ENCODE data around the gene ZNF20. TPM values are rescaled to one million over a fixed set of nuclear protein-coding genes. Genes with fewer than 3 reads are reported as not detected.
A peak's percentile ranks its signal among the peaks of the same experiment; 100 is the strongest.
"Not testable (repeated sequence)": the region's sequence is repeated elsewhere in the genome, so short reads cannot be mapped to it uniquely, and the experiment has no call there.

The ZNF20 gene
- total RNA-seq, 5 donors from 2014 or later (not counting 1 experiment from before 2014, with no cell fraction given) = 2.2 to 8.8 (median 6.0) TPM; not detected in 1

DNA sequence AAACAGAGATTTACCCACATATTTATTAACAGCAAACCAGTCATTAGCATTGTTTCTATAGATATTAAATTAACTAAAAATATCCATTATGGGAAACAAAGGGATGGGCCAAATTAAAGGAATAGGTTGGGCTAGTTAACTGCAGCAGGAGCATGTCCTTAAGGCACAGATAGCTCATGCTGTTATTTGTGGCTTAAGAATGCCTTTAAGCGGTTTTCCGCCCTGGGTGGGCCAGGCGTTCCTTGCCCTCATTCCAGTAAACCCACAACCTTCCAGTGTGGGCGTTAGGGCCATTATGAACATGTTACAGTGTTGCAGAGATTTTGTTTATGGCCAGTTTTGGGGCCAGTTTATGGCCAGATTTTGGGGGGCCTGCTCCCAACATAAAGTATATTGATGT, 36.2 kb downstream of the ZNF20 start:
- H3K9me3 ChIP-seq; H3K36me3 Mint-ChIP-seq; H3K27ac Mint-ChIP-seq; H3K4me1 Mint-ChIP-seq; POLR2A ChIA-PET; H3K36me3 ChIP-seq (ENCODE audit: control insufficient read depth in 2 of 2, extremely low read depth in 1 of 2, insufficient read depth in 1 of 2, low read length in 1 of 2); H3K27ac ChIP-seq (ENCODE audit: low read length); H3K27me3 Mint-ChIP-seq; H3K4me3 ChIP-seq (ENCODE audit: control insufficient read depth in 1 of 2, extremely low read depth in 1 of 2, low read length in 1 of 2); H3K4me3 Mint-ChIP-seq; H3K4me1 ChIP-seq (ENCODE audit: control insufficient read depth in 1 of 2, extremely low read depth in 1 of 2, insufficient read depth in 2 of 2, low read length in 2 of 2); H3K27me3 ChIP-seq (replicated peaks in 1 of 2; ENCODE audit: control insufficient read depth in 2 of 2, extremely low read depth in 1 of 2, insufficient read depth in 2 of 2, low read length in 1 of 2); ATAC-seq (replicated peaks in 1 of 4); DNase-seq: not testable (repeated sequence)
- H3K9me3 Mint-ChIP-seq = peaks cover 0 to 15% (median 5%) of the 10 kb centered on the region in 3 donors
- CTCF ChIA-PET = interaction anchor here in 1 of 2 donors (0.5 kb wide), 1 partner anchor 56 kb away, joined by 3 read pairs; no protein-coding TSS in a partner anchor
- no CpG with 5 or more reads among the region's 4 CpGs for WGBS (ENCODE audit: insufficient coverage)

GRCh38 chr19:12098040-12098439, 42.1 kb downstream of the ZNF20 start:
- no peaks in the 10 kb centered on the region for H3K36me3 ChIP-seq (ENCODE audit: control insufficient read depth in 2 of 2, extremely low read depth in 1 of 2, insufficient read depth in 1 of 2, low read length in 1 of 2)
- DNase-seq (no peak), ATAC-seq (replicated peaks in 1 of 4) (no peak)
- H3K27me3 ChIP-seq (replicated peaks in 1 of 2; ENCODE audit: control insufficient read depth in 2 of 2, extremely low read depth in 1 of 2, insufficient read depth in 2 of 2, low read length in 1 of 2) = peaks cover 0 to 4% of the 10 kb centered on the region in 2 experiments
- H3K27me3 Mint-ChIP-seq = peaks cover 0 to 8% of the 10 kb centered on the region in 2 donors
- peaks cover 0 to 1% of the 10 kb centered on the region in 2 experiments for H3K4me1 ChIP-seq (ENCODE audit: control insufficient read depth in 1 of 2, extremely low read depth in 1 of 2, insufficient read depth in 2 of 2, low read length in 2 of 2)
- no peak overlapping the region for H3K27ac Mint-ChIP-seq
- 79% methylated on average over 5 of the region's 9 CpGs for WGBS (ENCODE audit: insufficient coverage)
- peaks cover 0 to 13% (median 4%) of the 10 kb centered on the region in 3 donors for H3K9me3 Mint-ChIP-seq
- ChIA-PET CTCF (interaction anchor here in 1 of 2 donors (0.6 kb wide), 1 partner anchor 31 kb away, joined by 5 read pairs; no protein-coding TSS in a partner anchor), POLR2A (no interaction called here)
- H3K27ac ChIP-seq (ENCODE audit: low read length) = no peak overlapping the region
- no peaks in the 10 kb centered on the region for H3K36me3 Mint-ChIP-seq
- H3K4me3 Mint-ChIP-seq = no peak overlapping the region
- no peak overlapping the region for H3K4me3 ChIP-seq (ENCODE audit: control insufficient read depth in 1 of 2, extremely low read depth in 1 of 2, low read length in 1 of 2)
- peaks cover 0 to 2% (median 2%) of the 10 kb centered on the region in 3 donors for H3K4me1 Mint-ChIP-seq
- H3K9me3 ChIP-seq = no peaks in the 10 kb centered on the region

DNA sequence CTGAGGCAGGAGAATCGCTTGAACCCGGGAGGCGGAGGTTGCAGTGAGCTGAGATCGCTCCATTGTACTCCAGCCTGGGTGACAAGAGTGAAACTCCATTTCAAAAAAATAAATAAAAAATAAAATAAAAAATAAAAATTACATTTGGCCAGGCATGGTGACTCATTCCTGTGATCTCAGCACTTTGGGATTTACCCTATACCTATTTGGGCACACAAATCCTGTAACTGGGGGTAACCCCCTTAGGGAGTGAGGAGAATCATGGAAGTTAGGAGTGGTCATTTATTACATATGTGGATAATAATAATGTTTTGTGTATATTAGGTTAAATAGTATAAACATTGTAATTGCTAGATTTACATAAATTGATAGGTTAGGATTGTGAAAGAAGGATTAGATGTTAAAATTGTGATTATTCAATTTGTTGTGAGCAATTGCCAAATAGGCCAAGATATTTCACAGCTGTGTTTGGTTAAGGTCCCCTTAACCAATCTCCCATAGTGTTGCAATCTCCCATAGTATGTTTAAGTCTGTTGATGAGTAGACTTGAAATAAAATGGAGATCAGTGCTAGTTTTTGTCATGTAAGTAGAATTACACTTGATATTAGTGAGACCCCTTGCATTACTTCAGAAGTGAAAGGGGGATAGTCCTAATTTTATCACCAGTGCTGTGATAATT, 44.9 kb downstream of the ZNF20 start:
- Histone ChIP-seq H3K4me3 (ENCODE audit: control insufficient read depth in 1 of 2, extremely low read depth in 1 of 2, low read length in 1 of 2) (no peak overlapping the region), H3K27me3 (replicated peaks in 1 of 2; ENCODE audit: control insufficient read depth in 2 of 2, extremely low read depth in 1 of 2, insufficient read depth in 2 of 2, low read length in 1 of 2) (peaks cover 0 to 8% of the 10 kb centered on the region in 2 experiments), H3K27ac (ENCODE audit: low read length) (no peak overlapping the region), H3K4me1 (ENCODE audit: control insufficient read depth in 1 of 2, extremely low read depth in 1 of 2, insufficient read depth in 2 of 2, low read length in 2 of 2) (peaks cover 3 to 12% of the 10 kb centered on the region in 2 experiments), H3K9me3 (no peaks in the 10 kb centered on the region), H3K36me3 (ENCODE audit: control insufficient read depth in 2 of 2, extremely low read depth in 1 of 2, insufficient read depth in 1 of 2, low read length in 1 of 2) (no peaks in the 10 kb centered on the region)
- no peaks in the 10 kb centered on the region for H3K36me3 Mint-ChIP-seq
- H3K4me3 Mint-ChIP-seq = no peak overlapping the region
- POLR2A ChIA-PET = no interaction called here
- peaks cover 2 to 16% (median 5%) of the 10 kb centered on the region in 3 donors for H3K4me1 Mint-ChIP-seq
- H3K9me3 Mint-ChIP-seq = peaks cover 0 to 12% (median 4%) of the 10 kb centered on the region in 3 donors
- peaks cover 1 to 8% of the 10 kb centered on the region in 2 donors for H3K27me3 Mint-ChIP-seq
- no peak overlapping the region for H3K27ac Mint-ChIP-seq
- no peak for DNase-seq
- WGBS (ENCODE audit: insufficient coverage) = no CpG with 5 or more reads among the region's 4 CpGs
- CTCF ChIA-PET = no interaction called here
- ATAC-seq (replicated peaks in 1 of 4) = no peak

- ChIA-PET CTCF (no interaction called here), POLR2A (interaction anchor here in 1 of 2 donors (0.6 kb wide), 1 partner anchor 88 kb away, joined by 3 read pairs; no protein-coding TSS in a partner anchor)
- 50% methylated on average over 3 of the region's 3 CpGs for WGBS (ENCODE audit: insufficient coverage)
- DNase-seq (no peak), ATAC-seq (replicated peaks in 1 of 4) (no peak)
- H3K4me1 Mint-ChIP-seq = peaks cover 2 to 16% (median 5%) of the 10 kb centered on the region in 3 donors
- Histone ChIP-seq H3K27ac (ENCODE audit: low read length) (no peak overlapping the region), H3K4me1 (ENCODE audit: control insufficient read depth in 1 of 2, extremely low read depth in 1 of 2, insufficient read depth in 2 of 2, low read length in 2 of 2) (peaks cover 3 to 12% of the 10 kb centered on the region in 2 experiments), H3K27me3 (replicated peaks in 1 of 2; ENCODE audit: control insufficient read depth in 2 of 2, extremely low read depth in 1 of 2, insufficient read depth in 2 of 2, low read length in 1 of 2) (peaks cover 0 to 8% of the 10 kb centered on the region in 2 experiments), H3K36me3 (ENCODE audit: control insufficient read depth in 2 of 2, extremely low read depth in 1 of 2, insufficient read depth in 1 of 2, low read length in 1 of 2) (no peaks in the 10 kb centered on the region), H3K9me3 (no peaks in the 10 kb centered on the region), H3K4me3 (ENCODE audit: control insufficient read depth in 1 of 2, extremely low read depth in 1 of 2, low read length in 1 of 2) (no peak overlapping the region)
- H3K36me3 Mint-ChIP-seq = no peaks in the 10 kb centered on the region
- peak overlapping the region in 1 of 3 donors; percentile 79 for H3K4me3 Mint-ChIP-seq
- peaks cover 0 to 4% (median 3%) of the 10 kb centered on the region in 3 donors for H3K9me3 Mint-ChIP-seq
- no peak overlapping the region for H3K27ac Mint-ChIP-seq
- H3K27me3 Mint-ChIP-seq = peaks cover 1 to 8% of the 10 kb centered on the region in 2 donors
Measured at GRCh38 chr19:12093777-12094176, 46.4 kb downstream of the ZNF20 start.

GRCh38 chr19:12092956-12093355, 47.2 kb downstream of the ZNF20 start:
- Mint-ChIP-seq H3K4me3 (peak overlapping the region; percentile 69 to 79 (median 74)), H3K27me3 (peaks cover 1 to 5% of the 10 kb centered on the region in 2 donors), H3K36me3 (no peaks in the 10 kb centered on the region), H3K27ac (no peak overlapping the region), H3K4me1 (peaks cover 2 to 16% (median 5%) of the 10 kb centered on the region in 3 donors), H3K9me3 (peaks cover 0 to 1% (median under 1%) of the 10 kb centered on the region in 3 donors)
- Histone ChIP-seq H3K4me3 (ENCODE audit: control insufficient read depth in 1 of 2, extremely low read depth in 1 of 2, low read length in 1 of 2) (peak overlapping the region; percentile 38 to 79), H3K36me3 (ENCODE audit: control insufficient read depth in 2 of 2, extremely low read depth in 1 of 2, insufficient read depth in 1 of 2, low read length in 1 of 2) (no peaks in the 10 kb centered on the region), H3K9me3 (no peaks in the 10 kb centered on the region), H3K27ac (ENCODE audit: low read length) (no peak overlapping the region), H3K27me3 (replicated peaks in 1 of 2; ENCODE audit: control insufficient read depth in 2 of 2, extremely low read depth in 1 of 2, insufficient read depth in 2 of 2, low read length in 1 of 2) (peaks cover 0 to 8% of the 10 kb centered on the region in 2 experiments), H3K4me1 (ENCODE audit: control insufficient read depth in 1 of 2, extremely low read depth in 1 of 2, insufficient read depth in 2 of 2, low read length in 2 of 2) (peaks cover 3 to 12% of the 10 kb centered on the region in 2 experiments)
- ChIA-PET POLR2A (no interaction called here), CTCF (no interaction called here)
- DNase-seq (no peak), ATAC-seq (replicated peaks in 1 of 4) (no peak)
- 40% methylated on average over 8 of the region's 10 CpGs for WGBS (ENCODE audit: insufficient coverage)

DNA sequence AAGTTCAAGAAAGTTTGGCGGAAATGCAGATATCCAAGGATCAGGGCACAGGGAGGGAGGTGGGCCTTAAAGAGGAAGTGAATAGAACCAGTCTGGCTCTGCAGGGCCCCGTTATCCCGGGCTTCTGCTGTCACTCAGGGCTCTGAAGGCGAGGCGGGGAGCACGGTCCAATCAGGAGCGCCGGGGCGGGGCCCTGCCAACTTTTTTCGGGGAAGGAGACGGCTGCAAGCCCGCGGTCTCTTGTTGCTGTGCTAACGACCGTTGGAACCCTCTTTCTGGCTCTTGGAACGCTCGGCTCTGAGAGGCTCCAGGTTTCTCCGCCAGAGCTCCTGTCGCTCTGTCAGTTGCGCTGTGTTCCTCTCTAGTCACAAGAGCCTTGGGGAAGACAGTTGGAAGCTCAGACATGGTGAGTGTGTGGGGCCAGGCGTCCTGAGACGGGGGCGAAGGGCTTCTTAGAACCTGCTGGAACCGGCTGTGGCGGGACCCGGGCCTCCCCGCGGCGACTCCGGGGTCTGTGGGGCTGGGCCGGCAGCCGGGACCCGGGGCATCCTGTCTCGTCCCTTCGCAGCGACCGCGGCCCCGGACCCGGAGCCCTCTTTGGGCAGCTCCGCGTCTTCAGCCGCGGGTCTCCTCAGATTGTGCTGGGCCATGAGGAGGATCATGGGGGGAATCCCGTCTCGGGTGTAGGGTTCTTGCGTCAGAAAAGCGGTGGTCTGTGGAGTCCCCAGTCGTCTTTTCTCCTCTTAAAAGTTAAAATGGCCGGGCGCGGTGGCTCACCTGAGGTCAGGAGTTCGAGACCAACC, 47.9 kb downstream of the ZNF20 start:
- H3K4me1 ChIP-seq (ENCODE audit: control insufficient read depth in 1 of 2, extremely low read depth in 1 of 2, insufficient read depth in 2 of 2, low read length in 2 of 2) = peaks cover 3 to 12% of the 10 kb centered on the region in 2 experiments
- Mint-ChIP-seq H3K36me3 (no peaks in the 10 kb centered on the region), H3K4me1 (peaks cover 2 to 16% (median 5%) of the 10 kb centered on the region in 3 donors), H3K27me3 (peaks cover 1 to 4% of the 10 kb centered on the region in 2 donors), H3K27ac (no peak overlapping the region), H3K9me3 (no peaks in the 10 kb centered on the region), H3K4me3 (peak overlapping the region; percentile 69 to 79 (median 74))
- ATAC-seq (replicated peaks in 1 of 4) = peak; percentile 63 to 76 (median 66)
- H3K27ac ChIP-seq (ENCODE audit: low read length) = no peak overlapping the region
- no peaks in the 10 kb centered on the region for H3K36me3 ChIP-seq (ENCODE audit: control insufficient read depth in 2 of 2, extremely low read depth in 1 of 2, insufficient read depth in 1 of 2, low read length in 1 of 2)
- WGBS (ENCODE audit: insufficient coverage) = under 1% methylated on average over 37 of the region's 53 CpGs
- CTCF ChIA-PET = interaction anchor here in 1 of 2 donors (0.6 to 1.6 kb wide), 3 partner anchors 33 to 107 kb away, joined by 3 to 8 read pairs (median 6); partner anchors contain the start of gene ZNF20
- H3K27me3 ChIP-seq (replicated peaks in 1 of 2; ENCODE audit: control insufficient read depth in 2 of 2, extremely low read depth in 1 of 2, insufficient read depth in 2 of 2, low read length in 1 of 2) = peaks cover 0 to 8% of the 10 kb centered on the region in 2 experiments
- peak in 31 of 35 experiments; percentile 1 to 60 (median 20) for DNase-seq
- H3K4me3 ChIP-seq (ENCODE audit: control insufficient read depth in 1 of 2, extremely low read depth in 1 of 2, low read length in 1 of 2) = peak overlapping the region; percentile 38 to 79
- no peaks in the 10 kb centered on the region for H3K9me3 ChIP-seq
- POLR2A ChIA-PET = no interaction called here
